ENCODE measurements around the gene RIC8A. TPM values are rescaled to one million over a fixed set of nuclear protein-coding genes. Genes with fewer than 3 reads are reported as not detected.

RIC8A gene
- polyA plus RNA-seq, 2 of the 4 experiments (the other 2 are of a cell fraction): 82.0 to 101 TPM

DNA sequence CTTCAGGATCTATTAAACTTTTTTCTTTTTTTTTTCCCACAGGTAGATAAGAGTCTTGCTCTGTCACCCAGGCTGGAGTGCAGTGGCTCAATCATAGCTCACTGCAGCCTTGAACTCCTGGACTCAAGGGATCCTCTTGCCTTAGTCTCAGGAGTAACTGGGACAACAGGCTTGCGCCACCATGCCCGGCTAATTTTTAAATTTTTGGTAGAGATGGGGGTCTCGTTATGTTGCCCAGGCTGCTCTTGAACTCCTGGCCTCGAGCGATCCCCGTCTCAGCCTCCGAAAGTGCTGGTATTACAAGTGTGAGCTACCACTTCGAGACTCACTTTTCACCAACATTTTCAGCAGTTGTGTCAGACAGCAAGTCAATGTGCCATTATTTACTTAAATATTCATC is 27.7 kb downstream of the RIC8A start:
- no peak for DNase-seq (ENCODE audit: low read depth in 1 of 2, low spot score in 1 of 2)
- H3K27ac ChIP-seq: peak overlapping the region; percentile 78 to 95; a peak in 5 of 6 replicates

DNA sequence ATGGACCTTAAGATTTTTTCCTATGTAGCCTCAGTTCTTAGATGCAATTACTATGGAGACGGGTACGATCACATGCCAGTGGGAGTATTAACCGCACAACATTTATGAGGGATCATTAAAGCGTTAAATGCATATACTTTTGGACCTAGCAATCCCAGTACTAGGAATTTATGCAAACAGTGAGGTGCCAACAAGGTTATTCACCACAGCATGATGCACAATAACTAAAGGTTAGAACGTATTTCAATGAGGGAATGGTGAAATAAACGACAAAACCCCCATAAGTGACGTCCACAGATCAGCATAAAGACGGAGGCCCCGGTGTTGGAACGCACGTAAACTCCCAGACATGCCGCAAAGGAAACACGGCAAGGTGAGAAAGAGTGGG is 28.1 kb downstream of the RIC8A start:
- no peak for TF ChIP-seq PHF8 (IDR thresholded peaks at IDR 0.05; ENCODE audit: borderline replicate concordance, low read depth)
- no peak for TF ChIP-seq ZNF302 (CRISPR knock-in tag; IDR thresholded peaks at IDR 0.05)
- TF ChIP-seq ZSCAN20 (CRISPR knock-in tag; IDR thresholded peaks at IDR 0.05): no peak
- TF ChIP-seq POLR2AphosphoS2 (conservative IDR thresholded peaks at IDR 0.05; ENCODE audit: low read length): no peak
- TF ChIP-seq CEBPB (IDR thresholded peaks at IDR 0.05): no peak
- 6% methylated on average over 13 of the region's 13 CpGs for WGBS (ENCODE audit: missing lambda C conversion rate)
- Histone ChIP-seq H3K4me3 (peak overlapping the region; percentile 91), H3K27ac (peak overlapping the region; percentile 78 to 95), H3K9me3 (no peaks in the 10 kb centered on the region), H3K4me2 (peak overlapping the region; percentile 88), H3K4me1 (peaks cover 17% of the 10 kb centered on the region; the same call in 2 of the 3 replicates)
- ATAC-seq (peak in 1 of 2 experiments; percentile 29; a peak in 4 of 6 replicates), DNase-seq (ENCODE audit: low read depth in 1 of 2, low spot score in 1 of 2) (no peak), FAIRE-seq (no peak)
- CTCF ChIA-PET: interaction anchor here (0.9 to 2.0 kb wide), 4 partner anchors 13 to 213 kb away, joined by 3 to 7 read pairs (median 5); no protein-coding TSS in a partner anchor
- POLR2A ChIA-PET: no interaction called here

More for the DNA sequence above, 27.7 kb downstream of the RIC8A start:
- TF ChIP-seq EP300 (IDR thresholded peaks at IDR 0.05): no peak
- Histone ChIP-seq H3K4me3 (peak overlapping the region; percentile 91), H3K4me2 (peak overlapping the region; percentile 88), H3K9me3 (no peaks in the 10 kb centered on the region), H3K4me1 (peaks cover 17% of the 10 kb centered on the region; the same call in 2 of the 3 replicates)
- FAIRE-seq (no peak), ATAC-seq (no peak)
- POLR2A ChIA-PET: interaction anchor here (0.9 kb wide), 1 partner anchor 28 kb away, joined by 5 read pairs; the partner anchor contains the start of genes BET1L and RIC8A
- CTCF ChIA-PET: interaction anchor here (0.9 to 2.0 kb wide), 5 partner anchors 12 to 214 kb away, joined by 3 to 7 read pairs (median 3); no protein-coding TSS in a partner anchor
- WGBS (ENCODE audit: missing lambda C conversion rate): 83% methylated on average over 8 of the region's 8 CpGs

DNA sequence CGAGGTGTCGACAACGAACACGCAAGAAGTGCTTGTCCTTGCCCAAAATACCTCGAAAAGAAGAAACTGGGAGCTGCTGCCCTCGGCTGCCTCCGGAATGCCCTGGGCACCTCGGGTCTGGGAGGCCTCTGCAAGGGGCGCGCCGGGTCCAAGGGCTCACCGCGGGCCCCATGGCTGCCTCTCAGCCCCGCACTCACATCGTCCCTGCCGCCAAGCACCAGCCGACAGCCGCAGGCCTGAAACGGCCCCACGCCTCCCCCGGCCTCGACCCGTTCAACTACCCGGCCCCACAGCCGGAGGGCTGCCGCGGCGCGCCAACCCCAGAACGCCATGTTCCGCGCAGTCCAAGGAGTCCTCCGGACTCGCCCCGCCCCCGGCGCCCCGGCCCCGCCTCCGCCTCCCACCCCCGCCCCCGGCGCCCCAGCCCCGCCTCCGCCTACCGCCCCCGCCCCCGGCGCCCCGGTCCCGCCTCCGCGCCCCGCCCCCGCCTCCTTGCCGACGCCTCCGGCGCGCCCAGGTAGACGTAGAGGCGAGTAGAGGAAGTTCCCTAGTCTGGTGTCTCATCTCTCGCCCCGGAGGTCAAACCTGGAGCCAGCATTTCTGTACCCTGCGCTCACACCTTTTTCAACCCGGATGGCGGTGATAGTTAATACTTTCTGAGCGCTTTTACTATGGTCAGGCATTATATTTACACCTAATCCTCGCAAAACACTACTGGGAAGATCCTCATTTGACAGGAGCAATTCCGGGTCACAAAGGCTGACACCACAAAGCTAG is 28.7 kb downstream of the RIC8A start, which contains the start of gene SIRT3:
TSS of gene SIRT3 (minus strand) at position 346 of the 777 bp plus-strand sequence. CDS start at position 332, 14 bp downstream.
- Histone ChIP-seq H3K4me3 (peak within 1 kb of the TSS; percentile 91), H3K9me3 (no peaks in the 10 kb centered on the region), H3K4me1 (peaks cover 17% of the 10 kb centered on the region; the same call in 2 of the 3 replicates), H3K27ac (peak within 1 kb of the TSS; percentile 95 to 96), H3K4me2 (peak within 1 kb of the TSS; percentile 99)
- CTCF ChIA-PET: interaction anchor here (0.8 to 2.0 kb wide), 5 partner anchors 14 to 68 kb away, joined by 3 to 17 read pairs (median 3); no protein-coding TSS in a partner anchor
- POLR2A ChIA-PET: interaction anchor here (1.2 to 2.3 kb wide), 2 partner anchors 14 to 29 kb away, joined by 4 to 8 read pairs; partner anchors contain the start of genes BET1L and RIC8A
- under 1% methylated on average over 18 of the region's 70 CpGs for WGBS (ENCODE audit: missing lambda C conversion rate)
- DNase-seq (ENCODE audit: low read depth in 1 of 2, low spot score in 1 of 2): peak; percentile 90 to 95
- peak; percentile 93 to 96 for ATAC-seq
- FAIRE-seq: no peak
- TF ChIP-seq ZSCAN20 (CRISPR knock-in tag; IDR thresholded peaks at IDR 0.05) (no peak), E2F6 (IDR thresholded peaks at IDR 0.05; ENCODE audit: borderline replicate concordance, low read depth) (peak; percentile 51; the same call in 1 of the 2 replicates), FOSB (CRISPR knock-in tag; IDR thresholded peaks at IDR 0.05) (no peak), REST (IDR thresholded peaks at IDR 0.05) (no peak), TFCP2L1 (CRISPR knock-in tag; IDR thresholded peaks at IDR 0.05) (peak; percentile 16; the same call in 1 of the 2 replicates), ATOH8 (CRISPR knock-in tag; IDR thresholded peaks at IDR 0.05; ENCODE audit: low read depth) (no peak), HEYL (CRISPR knock-in tag; IDR thresholded peaks at IDR 0.05) (no peak), GATA3 (IDR thresholded peaks at IDR 0.05; ENCODE audit: borderline replicate concordance) (no peak), POLR2AphosphoS2 (conservative IDR thresholded peaks at IDR 0.05; ENCODE audit: low read length) (no peak), KDM5A (IDR thresholded peaks at IDR 0.05) (peak; percentile 65; the same call in 1 of the 2 replicates), RCOR1 (IDR thresholded peaks at IDR 0.05; ENCODE audit: low read depth, low read length) (no peak), NPAS2 (CRISPR knock-in tag; IDR thresholded peaks at IDR 0.05; ENCODE audit: borderline replicate concordance) (no peak), CHD2 (IDR thresholded peaks at IDR 0.05; ENCODE audit: low read length, partially characterized antibody) (no peak), CBX8 (IDR thresholded peaks at IDR 0.05) (no peak), MAZ (IDR thresholded peaks at IDR 0.05; ENCODE audit: borderline replicate concordance, low read depth, low read length) (0 out of 2 replicates have a peak, but pooled peaks have one; percentile 61), USF2 (IDR thresholded peaks at IDR 0.05) (no peak)
- TF ChIP-seq, protein P1, sequence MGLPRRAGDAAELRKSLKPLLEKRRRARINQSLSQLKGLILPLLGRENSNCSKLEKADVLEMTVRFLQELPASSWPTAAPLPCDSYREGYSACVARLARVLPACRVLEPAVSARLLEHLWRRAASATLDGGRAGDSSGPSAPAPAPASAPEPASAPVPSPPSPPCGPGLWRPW (IDR thresholded peaks at IDR 0.05): no peak
- TF ChIP-seq, protein P2, sequence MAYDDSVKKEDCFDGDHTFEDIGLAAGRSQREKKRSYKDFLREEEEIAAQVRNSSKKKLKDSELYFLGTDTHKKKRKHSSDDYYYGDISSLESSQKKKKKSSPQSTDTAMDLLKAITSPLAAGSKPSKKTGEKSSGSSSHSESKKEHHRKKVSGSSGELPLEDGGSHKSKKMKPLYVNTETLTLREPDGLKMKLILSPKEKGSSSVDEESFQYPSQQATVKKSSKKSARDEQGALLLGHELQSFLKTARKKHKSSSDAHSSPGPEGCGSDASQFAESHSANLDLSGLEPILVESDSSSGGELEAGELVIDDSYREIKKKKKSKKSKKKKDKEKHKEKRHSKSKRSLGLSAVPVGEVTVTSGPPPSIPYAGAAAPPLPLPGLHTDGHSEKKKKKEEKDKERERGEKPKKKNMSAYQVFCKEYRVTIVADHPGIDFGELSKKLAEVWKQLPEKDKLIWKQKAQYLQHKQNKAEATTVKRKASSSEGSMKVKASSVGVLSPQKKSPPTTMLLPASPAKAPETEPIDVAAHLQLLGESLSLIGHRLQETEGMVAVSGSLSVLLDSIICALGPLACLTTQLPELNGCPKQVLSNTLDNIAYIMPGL (CRISPR knock-in tag; IDR thresholded peaks at IDR 0.05; ENCODE audit: borderline replicate concordance): no peak

Measured in A549 (cell line).